Measurements from ENCODE around the gene CYCS.

GRCh38 chr7:25171516-25171915 is 46.5 kb upstream of the CYCS start:
- TF ChIP-seq, protein P1, sequence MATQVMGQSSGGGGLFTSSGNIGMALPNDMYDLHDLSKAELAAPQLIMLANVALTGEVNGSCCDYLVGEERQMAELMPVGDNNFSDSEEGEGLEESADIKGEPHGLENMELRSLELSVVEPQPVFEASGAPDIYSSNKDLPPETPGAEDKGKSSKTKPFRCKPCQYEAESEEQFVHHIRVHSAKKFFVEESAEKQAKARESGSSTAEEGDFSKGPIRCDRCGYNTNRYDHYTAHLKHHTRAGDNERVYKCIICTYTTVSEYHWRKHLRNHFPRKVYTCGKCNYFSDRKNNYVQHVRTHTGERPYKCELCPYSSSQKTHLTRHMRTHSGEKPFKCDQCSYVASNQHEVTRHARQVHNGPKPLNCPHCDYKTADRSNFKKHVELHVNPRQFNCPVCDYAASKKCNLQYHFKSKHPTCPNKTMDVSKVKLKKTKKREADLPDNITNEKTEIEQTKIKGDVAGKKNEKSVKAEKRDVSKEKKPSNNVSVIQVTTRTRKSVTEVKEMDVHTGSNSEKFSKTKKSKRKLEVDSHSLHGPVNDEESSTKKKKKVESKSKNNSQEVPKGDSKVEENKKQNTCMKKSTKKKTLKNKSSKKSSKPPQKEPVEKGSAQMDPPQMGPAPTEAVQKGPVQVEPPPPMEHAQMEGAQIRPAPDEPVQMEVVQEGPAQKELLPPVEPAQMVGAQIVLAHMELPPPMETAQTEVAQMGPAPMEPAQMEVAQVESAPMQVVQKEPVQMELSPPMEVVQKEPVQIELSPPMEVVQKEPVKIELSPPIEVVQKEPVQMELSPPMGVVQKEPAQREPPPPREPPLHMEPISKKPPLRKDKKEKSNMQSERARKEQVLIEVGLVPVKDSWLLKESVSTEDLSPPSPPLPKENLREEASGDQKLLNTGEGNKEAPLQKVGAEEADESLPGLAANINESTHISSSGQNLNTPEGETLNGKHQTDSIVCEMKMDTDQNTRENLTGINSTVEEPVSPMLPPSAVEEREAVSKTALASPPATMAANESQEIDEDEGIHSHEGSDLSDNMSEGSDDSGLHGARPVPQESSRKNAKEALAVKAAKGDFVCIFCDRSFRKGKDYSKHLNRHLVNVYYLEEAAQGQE (IDR thresholded peaks at IDR 0.05; ENCODE audit: insufficient read depth in 1 of 2, low read depth in 2 of 2, low read length in 2 of 2), result no peak
- TF ChIP-seq POLR2AphosphoS5 (IDR thresholded peaks at IDR 0.05; ENCODE audit: low read depth, low read length), result no peak
- no peak for TF ChIP-seq TAF1 (IDR thresholded peaks at IDR 0.05; ENCODE audit: borderline replicate concordance, insufficient read depth, low read length)

All from PFSK-1 (cell line).